Ovary (tissue), 3 donors: Measurements from ENCODE around the gene GGCX.

Experiments used
- POLR2A ChIP-seq: fragments of 450-650 bp; IDR thresholded peaks from one replicate; pipeline ENCODE4 v1.6.1; 2017; ENCODE audit warnings: antibody characterized with exemption, mild to moderate bottlenecking, moderate library complexity
- TF ChIP-seq, protein P1 (sequence below), 3 donors: fragments of 450-650 bp in 2 of 3; fragments of 200-600 bp in 1 of 3; IDR thresholded peaks; one replicate each; pipeline versions ENCODE4 v1.5.1 to v1.8.0; 2016 to 2022; ENCODE audit warnings: antibody characterized with exemption in 3 of 3, mild to moderate bottlenecking in 1 of 3
- donor health status: DM: no; HTN: no; CAD: no.

DNA sequence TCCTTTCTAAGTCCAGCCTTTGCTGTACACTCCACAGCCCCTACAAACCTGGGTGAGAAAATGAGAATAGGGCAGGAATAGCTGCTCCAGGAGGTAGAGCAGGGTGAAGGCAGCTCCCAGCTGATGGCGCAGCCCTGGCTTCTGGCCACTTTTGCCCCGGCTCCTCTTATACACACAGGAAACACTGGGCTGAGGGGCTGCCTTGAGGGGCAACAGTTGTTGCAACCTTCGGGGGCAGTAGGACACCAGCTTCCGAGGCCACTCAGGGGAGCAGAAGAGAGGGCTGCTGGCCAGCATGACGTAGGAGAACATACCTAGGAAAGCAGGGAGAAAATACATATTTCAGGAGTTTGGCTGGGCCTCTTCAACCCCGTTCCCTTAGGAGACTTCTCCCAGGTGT is 8.1 kb downstream of the GGCX start:
- TF ChIP-seq, protein P1, sequence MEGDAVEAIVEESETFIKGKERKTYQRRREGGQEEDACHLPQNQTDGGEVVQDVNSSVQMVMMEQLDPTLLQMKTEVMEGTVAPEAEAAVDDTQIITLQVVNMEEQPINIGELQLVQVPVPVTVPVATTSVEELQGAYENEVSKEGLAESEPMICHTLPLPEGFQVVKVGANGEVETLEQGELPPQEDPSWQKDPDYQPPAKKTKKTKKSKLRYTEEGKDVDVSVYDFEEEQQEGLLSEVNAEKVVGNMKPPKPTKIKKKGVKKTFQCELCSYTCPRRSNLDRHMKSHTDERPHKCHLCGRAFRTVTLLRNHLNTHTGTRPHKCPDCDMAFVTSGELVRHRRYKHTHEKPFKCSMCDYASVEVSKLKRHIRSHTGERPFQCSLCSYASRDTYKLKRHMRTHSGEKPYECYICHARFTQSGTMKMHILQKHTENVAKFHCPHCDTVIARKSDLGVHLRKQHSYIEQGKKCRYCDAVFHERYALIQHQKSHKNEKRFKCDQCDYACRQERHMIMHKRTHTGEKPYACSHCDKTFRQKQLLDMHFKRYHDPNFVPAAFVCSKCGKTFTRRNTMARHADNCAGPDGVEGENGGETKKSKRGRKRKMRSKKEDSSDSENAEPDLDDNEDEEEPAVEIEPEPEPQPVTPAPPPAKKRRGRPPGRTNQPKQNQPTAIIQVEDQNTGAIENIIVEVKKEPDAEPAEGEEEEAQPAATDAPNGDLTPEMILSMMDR (IDR thresholded peaks at IDR 0.05), result no peak
- no peak for TF ChIP-seq POLR2A
